Left renal cortex interstitium (tissue), 4 donors: ENCODE data around the gene SIAH1. TPM values are rescaled to one million over a fixed set of nuclear protein-coding genes. Genes with fewer than 3 reads are reported as not detected.
"Not testable (repeated sequence)": the region's sequence is repeated elsewhere in the genome, so short reads cannot be mapped to it uniquely, and the experiment has no call there.

Source experiments
- DNase-seq, 4 donors: peaks; one replicate each; pipeline ENCODE4 v3.0.0-alpha.2; 2013; ENCODE audit warnings: low read depth in 4 of 4, low spot score in 2 of 4, missing footprints in 1 of 4
- polyA plus RNA-seq, 4 donors: library from polyadenylated mRNA; unstranded; fragments of 120-200 nt; gene quantifications; one replicate each; pipeline ENCODE4 v1.2.1, GENCODE V29; 2013; ENCODE audit not compliant: insufficient read length in 4 of 4

The SIAH1 gene
- polyA plus RNA-seq, 4 donors, result 44.5 to 54.2 (median 48.3) TPM

DNA sequence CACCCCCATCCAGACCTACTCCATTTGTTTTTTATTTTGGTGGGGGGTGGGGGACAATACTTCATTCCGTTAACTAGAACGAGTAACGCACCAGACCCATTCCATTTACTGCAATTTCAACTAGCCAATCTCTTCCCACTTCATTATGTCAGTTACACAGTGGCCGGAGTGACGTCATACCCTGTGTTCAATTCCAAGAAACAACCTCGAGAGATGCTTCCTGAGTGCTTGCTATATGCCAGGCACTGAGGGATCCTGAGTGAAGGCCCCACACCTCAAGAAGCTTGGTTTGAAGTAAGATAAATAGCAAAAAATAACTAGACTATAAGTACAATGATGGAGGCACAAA, 9.1 kb upstream of the SIAH1 start:
- DNase-seq, result no peak

- DNase-seq, result no peak
Observed at GRCh38 chr16:48393485-48394354, 8.5 kb upstream of the SIAH1 start.

GRCh38 chr16:48392407-48392806, 7.2 kb upstream of the SIAH1 start:
- no peak for DNase-seq

DNA sequence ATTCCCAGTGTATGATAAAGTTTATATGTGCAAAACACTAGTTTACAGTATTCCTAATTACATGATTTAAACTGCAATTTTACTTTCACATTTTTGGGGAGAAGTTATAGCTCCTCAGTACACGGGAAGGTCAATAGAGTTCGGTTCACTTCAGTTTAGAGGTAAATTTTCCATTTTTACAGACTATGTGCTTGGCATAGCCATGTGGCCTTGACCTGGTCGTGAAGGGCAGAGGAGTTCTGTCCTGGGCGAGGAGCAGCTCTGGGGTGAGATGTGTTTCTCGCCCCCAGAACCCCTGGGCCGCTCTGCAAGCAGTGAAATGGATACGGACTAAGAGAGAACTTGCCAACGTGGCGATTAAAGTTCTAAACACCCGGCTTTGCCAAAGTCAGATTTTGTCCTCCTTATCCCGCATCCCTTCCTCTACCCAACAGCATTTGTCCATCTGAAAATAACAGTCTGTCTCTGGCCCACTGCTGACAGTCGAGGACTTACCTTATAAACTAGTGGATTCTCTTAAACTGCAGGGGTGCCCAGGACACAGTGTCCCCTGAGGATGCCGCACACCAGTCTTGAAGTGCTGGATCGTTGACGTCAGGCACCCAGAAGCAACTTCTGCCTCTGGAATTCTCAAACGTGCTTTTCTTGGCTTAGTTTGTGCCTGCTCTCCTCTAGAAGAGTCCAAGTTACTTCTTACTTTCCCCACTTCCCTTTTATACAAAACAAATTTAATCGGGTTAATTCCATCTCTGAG, 1.5 kb upstream of the SIAH1 start:
- DNase-seq, result no peak

- peak in 2 of 4 donors; percentile 22 to 38 for DNase-seq
Observed at GRCh38 chr16:48384520-48385252, 527 bp downstream of the SIAH1 start.

DNA sequence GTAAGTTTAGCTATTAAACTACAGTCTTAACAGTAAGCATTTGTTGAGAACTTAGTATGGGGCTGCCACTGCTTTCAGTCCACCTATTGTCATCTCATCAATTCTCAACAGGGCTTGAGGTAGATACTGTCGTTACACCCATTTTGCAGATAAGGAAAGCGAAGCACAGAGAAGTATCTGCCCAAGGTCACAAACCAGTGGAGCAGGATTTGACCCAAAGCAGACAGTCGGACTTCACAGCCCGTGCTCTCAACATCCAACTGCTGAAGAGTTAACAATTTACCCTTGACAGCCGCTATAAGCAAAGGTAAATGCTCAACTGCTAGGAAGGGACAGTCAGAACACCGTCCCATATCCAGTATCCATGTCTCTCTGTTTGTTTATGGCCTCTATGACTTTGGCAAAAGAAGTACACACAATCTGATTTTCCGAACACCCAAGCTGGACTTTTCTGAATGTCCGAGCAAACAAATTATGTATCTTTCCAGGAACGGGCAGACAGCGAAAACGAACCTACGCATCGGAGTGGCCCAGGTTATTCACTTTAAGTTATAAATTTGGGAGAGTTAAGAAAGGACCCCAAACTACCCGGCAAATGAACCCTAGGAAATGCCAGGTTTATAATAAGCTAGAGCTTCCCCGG, 1.2 kb downstream of the SIAH1 start:
- peak; percentile 24 to 64 (median 50) for DNase-seq

- no peak for DNase-seq
Observed at GRCh38 chr16:48383009-48383876, 2.0 kb downstream of the SIAH1 start.

- DNase-seq, result no peak
Observed at GRCh38 chr16:48382131-48382530, 3.1 kb downstream of the SIAH1 start.

DNA sequence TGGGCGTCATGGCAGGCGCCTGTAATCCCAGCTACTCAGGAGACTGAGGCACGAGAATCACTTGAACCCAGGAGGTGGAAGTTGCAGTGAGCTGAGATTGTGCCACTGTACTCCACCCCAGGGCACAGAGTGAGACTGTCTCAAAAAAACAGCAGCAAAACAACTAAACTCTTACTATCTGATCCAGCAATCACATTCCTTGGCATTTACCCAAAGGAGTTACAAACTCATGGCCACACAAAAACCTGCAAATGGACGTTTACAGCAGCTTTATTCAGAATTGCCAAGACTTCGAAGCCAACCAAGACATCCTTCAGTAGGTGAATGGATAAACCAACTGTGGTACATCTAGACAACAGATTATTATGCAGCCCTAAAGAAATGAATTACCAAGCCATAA, 4.0 kb downstream of the SIAH1 start:
- no peak for DNase-seq

DNA sequence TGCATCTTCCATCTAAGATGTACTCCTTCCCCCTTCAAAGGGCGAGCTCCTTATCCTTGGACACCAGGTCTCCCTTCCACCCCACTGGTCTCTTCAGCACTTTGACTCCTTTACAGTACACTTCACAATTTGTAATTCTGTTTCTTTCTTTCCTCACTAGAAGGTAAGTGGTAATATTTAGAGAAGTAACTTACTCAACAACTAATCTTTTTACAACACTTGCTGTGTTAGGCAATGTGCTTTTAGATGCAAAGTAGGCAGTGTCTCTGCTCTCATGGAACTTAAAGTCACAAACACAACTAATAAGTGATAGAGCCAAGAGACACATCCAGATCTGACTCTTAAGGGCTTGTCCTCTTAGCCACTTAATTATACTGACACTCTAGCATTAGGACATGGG, 6.4 kb downstream of the SIAH1 start:
- DNase-seq, result no peak

DNA sequence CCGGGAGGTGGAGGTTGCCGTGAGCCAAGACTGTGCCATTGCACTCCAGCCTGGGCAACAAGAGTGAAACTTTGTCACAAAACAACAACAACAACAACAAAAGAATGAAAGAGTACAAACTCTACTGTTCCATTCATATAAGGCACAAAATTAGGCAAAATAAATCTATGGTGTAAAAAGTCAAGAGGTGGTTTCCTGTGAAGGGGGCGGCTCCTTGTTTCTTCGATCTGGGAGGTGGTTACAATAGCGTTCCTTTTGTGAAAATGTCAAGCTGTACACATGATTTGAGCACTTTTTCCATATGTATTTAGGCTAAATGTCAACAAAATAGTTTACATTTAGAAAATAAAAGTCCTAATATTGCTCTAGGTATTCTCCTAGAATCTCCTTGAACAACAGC, 6.9 kb downstream of the SIAH1 start:
- DNase-seq, result no peak

DNA sequence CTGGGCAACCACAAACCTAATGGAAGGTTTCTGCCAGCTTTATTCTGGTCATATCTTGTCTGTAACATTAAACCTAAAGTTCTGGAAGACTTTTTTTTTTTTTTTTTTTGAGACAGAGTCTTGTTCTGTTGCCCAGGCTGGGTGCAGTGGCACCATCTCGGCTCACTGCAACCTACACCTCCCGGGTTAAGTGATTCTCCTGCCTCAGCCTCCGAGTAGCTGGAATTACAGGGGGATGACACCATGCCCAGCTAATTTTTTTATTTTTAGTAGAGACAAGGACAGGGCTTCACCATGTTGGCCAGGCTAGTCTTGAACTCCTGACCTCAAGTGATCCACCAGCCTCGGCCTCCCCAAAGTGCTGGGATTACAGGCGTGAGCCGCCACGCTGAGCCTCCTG, 7.9 kb downstream of the SIAH1 start:
- DNase-seq, result not testable (repeated sequence)

DNA sequence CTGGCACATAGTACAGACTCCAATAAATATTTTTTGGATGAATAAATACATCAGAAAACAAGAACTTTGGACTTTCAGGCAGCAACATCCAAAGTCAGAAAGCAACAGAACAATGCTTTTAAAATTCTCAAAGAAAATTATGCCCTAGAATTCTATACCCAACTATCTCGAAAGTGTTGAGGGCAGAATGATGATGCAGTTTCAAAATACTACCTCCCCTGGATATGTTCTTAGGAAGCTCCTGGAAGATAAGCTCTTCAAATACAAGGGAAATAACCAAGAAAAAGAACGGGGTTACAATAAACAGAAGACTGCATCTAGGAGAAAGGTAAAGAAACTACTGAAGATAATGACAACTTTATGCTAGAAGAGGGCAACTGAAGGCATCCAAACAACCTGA, 11.0 kb downstream of the SIAH1 start:
- DNase-seq, result no peak

DNA sequence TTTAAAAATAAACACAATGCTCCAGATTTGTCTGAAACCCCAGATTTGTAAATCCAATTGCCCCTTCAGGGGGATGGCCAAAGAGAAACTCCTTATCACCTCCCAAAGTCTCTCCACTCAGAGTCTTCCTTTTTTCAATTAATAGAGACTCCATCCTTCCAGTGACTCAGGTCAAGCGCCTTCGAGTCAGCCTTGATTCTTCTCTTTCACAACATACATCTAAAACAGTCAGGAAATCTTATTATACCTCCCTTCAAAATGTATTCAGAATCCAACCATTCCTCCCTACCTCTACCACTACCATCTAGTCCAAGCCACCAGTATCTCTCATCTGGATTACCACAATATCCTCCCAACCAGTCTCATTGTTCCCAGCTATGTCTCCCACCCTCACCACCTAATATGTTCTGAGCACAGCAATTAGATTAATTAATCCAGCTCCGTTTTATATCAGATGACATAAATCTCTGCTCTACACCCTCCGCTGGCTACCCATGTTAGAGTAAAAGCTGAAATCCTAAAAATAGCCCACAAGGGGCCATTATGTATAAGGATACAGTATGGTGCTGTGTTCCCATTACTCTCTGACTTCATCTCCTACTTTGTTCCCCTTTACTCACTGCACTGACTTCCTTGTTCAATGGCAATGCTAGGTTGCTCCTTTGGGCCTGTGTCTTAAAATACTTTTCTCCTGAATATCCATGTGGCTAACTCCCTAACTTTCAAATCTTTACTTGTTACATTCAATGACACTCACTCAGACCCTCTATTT, 11.8 kb downstream of the SIAH1 start:
- DNase-seq, result no peak

- no peak for DNase-seq
Observed at GRCh38 chr16:48372744-48373143, 12.5 kb downstream of the SIAH1 start.

DNA sequence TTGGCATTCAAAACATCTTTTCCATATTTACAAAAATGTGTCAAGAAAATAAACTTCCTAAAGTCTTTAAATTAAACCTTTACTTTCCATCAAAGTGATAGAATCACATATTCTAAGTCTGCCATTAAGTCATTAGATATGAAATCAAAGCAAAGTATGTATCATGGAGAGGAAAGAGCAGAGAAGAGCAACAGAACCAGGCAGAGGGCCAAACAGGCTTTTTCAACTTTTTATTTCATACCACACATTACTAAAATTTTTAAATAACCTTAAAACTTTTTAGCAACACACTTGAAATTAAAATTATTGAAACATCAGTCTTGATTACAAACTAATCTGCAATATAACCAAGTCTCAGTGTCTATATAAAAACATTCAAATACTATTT, 13.8 kb downstream of the SIAH1 start:
- no peak for DNase-seq

DNA sequence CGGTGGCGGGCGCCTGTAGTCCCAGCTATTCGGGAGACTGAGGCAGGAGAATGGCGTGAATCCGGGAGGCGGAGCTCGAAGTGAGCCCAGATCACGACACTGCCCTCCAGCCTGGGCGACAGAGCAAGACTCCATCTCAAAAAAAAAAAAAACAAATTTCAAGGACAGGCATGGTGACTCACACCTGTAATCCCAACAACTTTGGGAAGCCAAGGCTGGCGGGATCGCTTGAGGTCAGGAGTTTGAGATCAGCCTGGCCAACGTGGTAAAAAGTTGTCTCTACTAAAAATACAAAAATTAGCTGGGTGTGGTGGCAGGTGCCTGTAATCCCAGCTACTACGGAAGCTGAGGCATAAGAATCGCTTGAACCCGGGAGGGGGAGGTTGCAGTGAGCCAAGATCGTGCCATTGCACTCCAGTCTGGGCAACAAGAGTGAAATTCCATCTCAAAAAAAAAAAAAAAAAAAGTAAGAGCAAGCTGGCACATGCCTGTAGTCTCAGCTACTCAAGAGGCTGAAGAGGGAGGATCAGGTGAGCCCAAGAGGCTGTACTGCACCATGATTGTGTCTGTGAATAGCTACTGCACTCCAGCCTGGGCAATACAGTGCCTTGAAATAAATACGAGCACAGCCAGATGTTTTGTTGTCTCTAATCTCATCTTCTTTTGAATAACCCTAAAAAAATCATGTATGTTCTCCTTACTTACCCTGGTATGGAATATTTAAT, 14.4 kb downstream of the SIAH1 start:
- not testable (repeated sequence) for DNase-seq

DNA sequence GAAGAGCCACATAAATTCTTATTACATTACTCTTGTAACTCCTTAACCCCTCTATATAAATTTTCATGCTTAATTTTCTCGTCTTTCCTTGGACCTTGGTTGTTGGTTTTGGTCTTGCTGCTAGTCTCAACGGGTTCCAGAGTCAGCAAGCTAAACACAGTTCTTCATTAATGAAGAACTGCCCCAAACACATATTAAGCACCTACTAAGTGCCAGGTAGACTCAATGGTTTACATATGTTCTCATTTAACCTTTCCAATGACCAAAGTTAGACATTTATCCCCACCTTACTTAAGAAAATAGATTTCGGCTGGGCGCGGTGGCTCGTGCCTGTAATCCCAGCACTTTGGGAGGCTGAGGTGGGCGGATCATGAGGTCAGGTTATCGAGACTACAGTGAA, 15.0 kb downstream of the SIAH1 start:
- DNase-seq, result no peak

DNA sequence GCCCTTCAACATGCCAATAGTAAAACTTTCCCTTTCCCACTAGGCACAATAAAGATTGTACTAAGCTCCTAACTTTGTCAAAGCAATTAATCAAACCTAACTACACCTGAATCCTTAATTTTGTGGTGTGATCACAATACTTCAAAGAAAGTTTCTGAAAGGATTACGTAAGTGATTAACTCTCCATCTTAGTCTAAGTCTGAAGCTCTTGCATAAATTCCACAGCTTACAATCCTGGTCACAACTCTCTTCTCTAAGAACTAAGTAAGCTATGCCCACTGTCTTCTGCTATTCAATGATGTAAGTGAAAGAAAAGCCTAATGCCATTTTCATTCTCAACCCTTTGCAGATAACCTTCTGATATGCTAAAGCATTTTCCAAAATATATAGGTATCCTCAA, 15.4 kb downstream of the SIAH1 start:
- no peak for DNase-seq
